Measurements from ENCODE around the gene PRMT5.
"Not testable (repeated sequence)": the region's sequence is repeated elsewhere in the genome, so short reads cannot be mapped to it uniquely, and the experiment has no call there.

The PRMT5 gene

GRCh38 chr14:22929104-22929960, at the start of gene PRMT5:
TSS of gene PRMT5 (minus strand) at chr14:22929376. CDS start at chr14:22929361, 15 bp downstream.
- DNase-seq (ENCODE audit: low spot score), result peak; percentile 99

- no peak for DNase-seq (ENCODE audit: low spot score)
These were observed 49.3 kb upstream of the PRMT5 start for GRCh38 chr14:22978487-22978837.

GRCh38 chr14:22977684-22978486, 48.7 kb upstream of the PRMT5 start:
- no peak for DNase-seq (ENCODE audit: low spot score)

GRCh38 chr14:22977434-22977683, 48.2 kb upstream of the PRMT5 start:
- no peak for DNase-seq (ENCODE audit: low spot score)

GRCh38 chr14:22976620-22977433, 47.7 kb upstream of the PRMT5 start:
- no peak for DNase-seq (ENCODE audit: low spot score)

GRCh38 chr14:22974530-22975313, 45.5 kb upstream of the PRMT5 start:
- DNase-seq (ENCODE audit: low spot score), result no peak

GRCh38 chr14:22973217-22974032, 44.2 kb upstream of the PRMT5 start:
- DNase-seq (ENCODE audit: low spot score), result peak; percentile 64

- no peak for DNase-seq (ENCODE audit: low spot score)
These were observed 43.2 kb upstream of the PRMT5 start for GRCh38 chr14:22972313-22972930.

GRCh38 chr14:22971152-22971551, 42.0 kb upstream of the PRMT5 start:
- DNase-seq (ENCODE audit: low spot score), result no peak

GRCh38 chr14:22966783-22967269, 37.6 kb upstream of the PRMT5 start:
- DNase-seq (ENCODE audit: low spot score), result no peak

- DNase-seq (ENCODE audit: low spot score), result not testable (repeated sequence)
These were observed 37.0 kb upstream of the PRMT5 start for GRCh38 chr14:22965916-22966782.

GRCh38 chr14:22962061-22962676, 33.0 kb upstream of the PRMT5 start:
- DNase-seq (ENCODE audit: low spot score), result no peak

- no peak for DNase-seq (ENCODE audit: low spot score)
These were observed 26.8 kb upstream of the PRMT5 start for GRCh38 chr14:22955702-22956569.

GRCh38 chr14:22952418-22952817, 23.2 kb upstream of the PRMT5 start:
- no peak for DNase-seq (ENCODE audit: low spot score)

GRCh38 chr14:22951795-22952194, 22.6 kb upstream of the PRMT5 start:
- not testable (repeated sequence) for DNase-seq (ENCODE audit: low spot score)

GRCh38 chr14:22945642-22946041, 16.5 kb upstream of the PRMT5 start:
- no peak for DNase-seq (ENCODE audit: low spot score)

GRCh38 chr14:22939684-22940083, 10.5 kb upstream of the PRMT5 start:
- DNase-seq (ENCODE audit: low spot score), result no peak

- no peak for DNase-seq (ENCODE audit: low spot score)
These were observed 6.0 kb upstream of the PRMT5 start for GRCh38 chr14:22935156-22935555.

All from COLO829 (cell line).